C4-2B (cell line): ENCODE data around the gene TEX52.
A peak's percentile ranks its signal among the peaks of the same experiment; 100 is the strongest.

Source experiments
- H3K27ac ChIP-seq: fragments of 450-650 bp; 2 replicates; pipeline ENCODE4 v1.5.1; 2017
- ZFX ChIP-seq: fragments of 450-650 bp; IDR thresholded peaks from 2 replicates; pipeline ENCODE4 v1.6.1; 2017
- TF ChIP-seq, protein P1 (sequence below): fragments of 450-650 bp; conservative IDR thresholded peaks from 2 replicates; pipeline ENCODE4 v1.5.1; 2017; ENCODE audit warnings: mild to moderate bottlenecking

The TEX52 gene

DNA sequence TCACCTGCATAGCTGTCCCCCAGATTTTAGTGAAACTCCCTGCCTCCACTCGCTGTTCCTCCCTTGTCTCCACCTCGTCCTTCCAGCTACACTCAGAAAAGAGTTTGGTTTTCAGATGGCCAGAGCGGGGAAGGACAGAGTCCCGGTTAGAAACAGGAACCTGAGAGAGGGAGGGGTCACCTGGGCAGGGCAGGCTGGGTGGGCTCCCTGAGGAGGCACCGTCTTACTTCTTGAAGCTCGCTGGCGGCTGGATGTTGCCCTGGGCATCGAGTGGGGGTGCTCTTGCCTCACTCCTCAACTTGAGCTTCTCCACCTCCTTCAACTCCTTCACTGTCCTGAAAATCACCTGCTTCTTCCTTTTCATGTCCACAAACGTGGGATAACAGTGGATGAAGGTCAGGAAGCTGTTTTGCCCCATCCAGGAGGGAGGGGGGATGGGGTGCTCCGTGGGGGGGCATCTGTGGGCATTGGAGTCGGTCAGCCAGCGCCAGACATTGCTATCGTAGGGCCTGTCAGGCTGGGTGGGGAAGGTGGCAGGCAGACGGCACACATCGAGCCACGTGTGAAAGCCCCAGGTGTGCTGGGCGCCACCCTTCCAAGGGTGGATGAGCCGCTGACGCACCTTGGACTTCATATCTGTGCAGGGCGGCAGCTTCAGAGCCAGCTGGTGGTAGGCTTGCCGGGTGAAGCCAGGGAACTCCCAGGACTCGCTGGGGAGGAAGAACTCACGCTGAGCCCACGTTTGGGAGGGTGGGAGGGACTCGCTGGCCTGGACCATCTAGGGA, 2.0 kb downstream of the TEX52 start:
- TF ChIP-seq, protein P1, sequence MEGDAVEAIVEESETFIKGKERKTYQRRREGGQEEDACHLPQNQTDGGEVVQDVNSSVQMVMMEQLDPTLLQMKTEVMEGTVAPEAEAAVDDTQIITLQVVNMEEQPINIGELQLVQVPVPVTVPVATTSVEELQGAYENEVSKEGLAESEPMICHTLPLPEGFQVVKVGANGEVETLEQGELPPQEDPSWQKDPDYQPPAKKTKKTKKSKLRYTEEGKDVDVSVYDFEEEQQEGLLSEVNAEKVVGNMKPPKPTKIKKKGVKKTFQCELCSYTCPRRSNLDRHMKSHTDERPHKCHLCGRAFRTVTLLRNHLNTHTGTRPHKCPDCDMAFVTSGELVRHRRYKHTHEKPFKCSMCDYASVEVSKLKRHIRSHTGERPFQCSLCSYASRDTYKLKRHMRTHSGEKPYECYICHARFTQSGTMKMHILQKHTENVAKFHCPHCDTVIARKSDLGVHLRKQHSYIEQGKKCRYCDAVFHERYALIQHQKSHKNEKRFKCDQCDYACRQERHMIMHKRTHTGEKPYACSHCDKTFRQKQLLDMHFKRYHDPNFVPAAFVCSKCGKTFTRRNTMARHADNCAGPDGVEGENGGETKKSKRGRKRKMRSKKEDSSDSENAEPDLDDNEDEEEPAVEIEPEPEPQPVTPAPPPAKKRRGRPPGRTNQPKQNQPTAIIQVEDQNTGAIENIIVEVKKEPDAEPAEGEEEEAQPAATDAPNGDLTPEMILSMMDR, result no peak
- TF ChIP-seq ZFX, result no peak

DNA sequence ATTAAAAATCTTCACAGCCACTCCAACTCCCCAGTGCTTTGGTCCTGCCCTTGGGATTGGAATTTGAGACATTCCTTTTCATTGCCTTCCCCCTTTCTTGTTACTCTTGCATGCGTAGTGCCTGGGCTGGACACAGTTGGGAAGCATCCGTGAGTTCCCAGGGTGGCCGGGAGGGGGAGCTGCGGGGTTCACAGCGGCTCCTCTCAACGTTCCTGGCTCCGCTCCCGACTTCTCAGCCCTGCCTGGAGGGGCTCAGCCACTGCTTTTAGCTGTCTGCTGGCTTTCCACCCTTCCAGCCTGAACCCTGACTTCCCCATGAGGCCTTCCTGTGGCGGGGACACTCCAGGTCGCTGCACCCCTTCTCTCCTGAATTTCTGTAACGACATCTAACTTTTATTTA, 3.2 kb downstream of the TEX52 start:
- TF ChIP-seq, protein P1, result peak; percentile 94
- TF ChIP-seq ZFX, result no peak
- no peak overlapping the region for H3K27ac ChIP-seq

More for the DNA sequence above, 2.0 kb downstream of the TEX52 start:
- no peak overlapping the region for H3K27ac ChIP-seq

DNA sequence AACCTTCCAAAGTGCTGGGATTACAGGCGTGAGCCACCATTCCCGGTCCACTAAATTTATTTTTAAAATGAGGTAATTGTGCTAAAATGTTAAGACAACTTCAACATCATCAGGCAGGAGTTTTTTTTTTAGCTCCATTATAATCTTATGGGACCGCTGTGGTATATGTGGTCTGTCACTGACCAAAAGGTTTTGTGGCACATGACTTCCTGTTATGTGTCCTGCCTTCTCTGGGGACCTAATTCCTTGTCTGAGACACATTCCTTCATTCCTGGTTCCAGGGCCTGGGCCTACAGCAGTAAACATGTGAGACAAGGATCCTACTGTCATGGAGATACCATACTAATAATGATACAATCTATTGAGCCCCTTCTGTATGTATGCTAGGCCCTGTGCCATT, 4.9 kb downstream of the TEX52 start:
- TF ChIP-seq, protein P1, result no peak
- no peak for TF ChIP-seq ZFX
- no peak overlapping the region for H3K27ac ChIP-seq

DNA sequence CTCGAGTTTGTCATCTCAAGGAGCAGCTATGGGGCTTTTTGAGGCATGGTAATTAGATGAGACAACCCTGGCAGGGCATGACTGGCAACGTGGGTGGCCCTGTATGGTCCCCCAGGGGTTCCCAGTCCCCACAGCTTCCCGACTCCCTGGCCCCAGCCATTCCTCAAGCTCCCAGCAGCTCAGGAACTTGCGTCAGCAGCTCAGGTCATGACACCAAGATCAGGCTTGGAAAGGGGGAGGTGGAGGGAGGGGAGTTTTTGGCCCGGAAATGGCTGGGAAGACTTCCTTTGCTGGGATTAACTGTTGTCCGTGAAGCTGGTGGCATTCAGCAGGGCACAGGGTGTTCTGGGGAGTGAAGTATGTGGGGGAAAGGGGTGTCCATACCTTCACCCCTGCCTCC, 11.6 kb downstream of the TEX52 start:
- TF ChIP-seq, protein P1, result no peak
- no peak for TF ChIP-seq ZFX
- H3K27ac ChIP-seq, result no peak overlapping the region

DNA sequence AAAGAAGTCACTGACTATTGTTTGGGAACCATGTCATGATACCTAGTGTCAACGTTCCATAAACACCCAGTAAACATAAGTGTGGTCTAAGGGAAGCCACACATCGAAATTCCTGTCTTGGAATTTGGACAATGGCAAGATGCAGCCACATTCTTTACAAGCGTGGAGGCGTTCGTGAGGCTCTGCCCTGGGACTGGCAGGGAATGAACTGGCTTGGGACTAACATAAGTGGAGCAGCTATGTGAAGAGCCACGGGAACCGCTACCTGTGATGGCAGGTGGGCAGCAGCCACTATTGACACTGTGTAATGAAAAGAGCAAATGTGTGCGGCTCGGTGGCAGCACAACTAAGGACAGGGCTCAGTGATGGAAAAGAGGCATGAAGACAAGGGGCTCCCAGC, 12.1 kb downstream of the TEX52 start:
- no peak overlapping the region for H3K27ac ChIP-seq
- no peak for TF ChIP-seq ZFX
- TF ChIP-seq, protein P1, result no peak

DNA sequence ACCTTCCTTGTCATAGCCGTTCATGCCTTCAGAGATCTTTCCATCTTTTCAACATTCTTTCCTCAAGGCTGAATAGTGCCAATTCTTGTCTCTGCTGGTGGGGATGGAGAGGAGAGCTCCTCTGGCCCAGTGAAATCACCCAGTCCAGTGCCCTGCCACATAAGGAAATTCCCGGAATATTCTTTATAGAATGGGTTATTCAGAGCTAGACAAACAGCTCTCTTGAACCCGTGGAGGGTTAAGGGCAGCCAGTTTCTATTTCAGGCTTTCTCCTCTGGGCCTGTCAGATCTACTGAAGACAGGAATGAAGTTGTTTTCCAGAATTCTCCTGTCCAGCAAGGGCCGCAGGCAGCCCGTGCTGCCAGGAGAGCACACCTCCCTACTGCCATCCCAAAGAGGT, 13.9 kb downstream of the TEX52 start:
- TF ChIP-seq, protein P1, result no peak
- no peak for TF ChIP-seq ZFX
- no peak overlapping the region for H3K27ac ChIP-seq

DNA sequence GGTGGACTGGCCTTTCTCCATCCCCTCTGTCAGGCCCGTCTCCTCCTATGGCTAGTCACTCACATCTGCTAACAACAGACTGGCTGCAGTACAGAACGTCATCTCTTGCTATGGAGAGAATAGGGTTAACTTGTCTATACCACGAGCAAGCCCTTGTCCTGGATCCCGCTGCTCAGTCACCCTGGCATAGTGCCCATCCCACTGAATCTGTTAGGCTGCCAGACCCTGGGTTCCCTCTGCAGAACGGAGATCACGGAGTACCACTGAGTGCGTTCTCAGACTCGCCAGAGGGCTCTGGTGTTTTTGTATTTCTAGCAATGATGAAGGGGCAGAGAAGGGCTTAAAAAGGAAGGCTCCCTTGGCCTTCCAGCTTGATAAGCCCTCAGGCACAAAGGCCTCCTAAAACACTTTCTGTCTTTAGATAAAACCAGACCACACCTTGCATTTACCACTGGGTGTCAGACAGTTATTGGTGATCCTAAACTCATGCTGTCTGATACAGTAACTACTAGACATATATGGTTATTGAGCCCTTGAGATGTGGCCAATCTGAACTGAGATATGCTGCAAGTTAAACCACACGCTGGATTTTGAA, 15.7 kb downstream of the TEX52 start:
- TF ChIP-seq, protein P1, result no peak
- no peak for TF ChIP-seq ZFX
- H3K27ac ChIP-seq, result no peak overlapping the region
